Muscle layer of duodenum (tissue), 2 donors: ENCODE results near the gene ELOVL3.

Source experiments
- H3K27ac ChIP-seq: one replicate; pipeline ENCODE4 v1.7.0; 2013; ENCODE audit warnings: mild to moderate bottlenecking, low read length
- H3K27me3 ChIP-seq: one replicate; pipeline ENCODE4 v1.7.0; 2013; ENCODE audit warnings: low read depth, mild to moderate bottlenecking, control low read depth, low read length
- H3K36me3 ChIP-seq, 2 donors: one replicate each; pipeline ENCODE4 v1.7.0; 2013; ENCODE audit warnings: low read length in 2 of 2, control low read depth in 1 of 2, mild to moderate bottlenecking in 1 of 2; ENCODE audit not compliant: insufficient read depth in 2 of 2, control insufficient read depth in 1 of 2
- H3K4me1 ChIP-seq, 2 donors: one replicate each; pipeline ENCODE4 v1.7.0; 2013; ENCODE audit warnings: low read length in 2 of 2, mild to moderate bottlenecking in 2 of 2, control low read depth in 1 of 2, moderate library complexity in 1 of 2; ENCODE audit not compliant: insufficient read depth in 2 of 2, control insufficient read depth in 1 of 2
- H3K4me3 ChIP-seq, 2 donors: one replicate each; pipeline ENCODE4 v1.7.0; 2013; ENCODE audit warnings: low read length in 2 of 2, low read depth in 1 of 2, mild to moderate bottlenecking in 1 of 2
- H3K9me3 ChIP-seq, 2 donors: one replicate each; pipeline ENCODE4 v1.7.0; 2013; ENCODE audit warnings: low read length in 2 of 2, control low read depth in 1 of 2, mild to moderate bottlenecking in 1 of 2; ENCODE audit not compliant: control insufficient read depth in 1 of 2
- donor health status: healthy.

ELOVL3 gene

DNA sequence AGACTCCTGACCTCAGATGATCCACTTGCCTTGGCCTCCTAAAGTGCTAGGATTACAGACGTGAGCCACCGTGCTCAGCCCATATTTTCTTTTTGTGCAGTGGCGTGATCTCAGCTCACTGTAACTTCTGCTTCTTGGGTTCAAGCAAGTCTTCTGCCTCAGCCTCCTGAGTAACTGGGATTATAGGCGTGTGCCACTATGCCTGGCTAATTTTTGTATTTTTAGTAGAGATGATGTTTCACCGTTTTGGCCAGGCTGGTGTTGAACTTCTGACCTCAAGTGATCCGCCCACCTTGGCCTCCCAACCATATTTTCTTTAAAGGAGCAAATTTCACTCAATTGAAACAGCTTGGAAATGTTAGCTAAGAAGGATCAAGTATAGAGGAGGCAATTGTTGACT, 35.7 kb downstream of the ELOVL3 start:
- peaks cover 0 to 14% of the 10 kb centered on the region in 2 donors for H3K4me1 ChIP-seq
- H3K9me3 ChIP-seq: no peaks in the 10 kb centered on the region
- peaks cover 15 to 33% of the 10 kb centered on the region in 2 donors for H3K36me3 ChIP-seq
- H3K27ac ChIP-seq: no peak overlapping the region
- H3K27me3 ChIP-seq: no peaks in the 10 kb centered on the region
- H3K4me3 ChIP-seq: no peak overlapping the region

- peaks cover 15 to 33% of the 10 kb centered on the region in 2 donors for H3K36me3 ChIP-seq
These were observed 36.8 kb downstream of the ELOVL3 start for GRCh38 chr10:102262744-102263370.

DNA sequence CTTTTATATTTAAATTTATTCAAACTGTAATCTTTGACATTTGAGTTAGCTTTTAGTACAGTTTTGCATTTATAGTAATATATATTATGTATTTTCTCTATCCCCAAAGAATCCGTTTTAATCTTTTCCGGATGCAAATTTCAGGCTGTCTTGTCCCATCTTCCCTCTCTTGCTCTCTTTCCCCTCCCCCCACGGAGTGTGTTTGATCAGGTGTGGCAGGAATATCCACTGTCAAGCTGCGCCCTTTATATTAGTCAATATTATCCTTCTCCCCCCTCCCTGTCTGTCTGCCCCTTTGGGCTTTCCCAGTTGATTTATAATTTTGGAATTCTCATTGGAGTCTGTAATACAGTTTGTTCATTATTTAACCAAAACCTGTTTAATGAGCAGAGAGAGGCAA, 38.3 kb downstream of the ELOVL3 start:
- H3K4me1 ChIP-seq: peaks cover 14 to 30% of the 10 kb centered on the region in 2 donors
- H3K4me3 ChIP-seq: no peak overlapping the region
- H3K27ac ChIP-seq: no peak overlapping the region
- no peaks in the 10 kb centered on the region for H3K9me3 ChIP-seq
- peaks cover 10 to 27% of the 10 kb centered on the region in 2 donors for H3K36me3 ChIP-seq
- H3K27me3 ChIP-seq: no peaks in the 10 kb centered on the region

More at GRCh38 chr10:102262744-102263370, 36.8 kb downstream of the ELOVL3 start:
- Histone ChIP-seq H3K9me3 (no peaks in the 10 kb centered on the region), H3K4me1 (peaks cover under 1 to 20% of the 10 kb centered on the region in 2 donors), H3K27ac (no peak overlapping the region), H3K27me3 (no peaks in the 10 kb centered on the region), H3K4me3 (no peak overlapping the region)

DNA sequence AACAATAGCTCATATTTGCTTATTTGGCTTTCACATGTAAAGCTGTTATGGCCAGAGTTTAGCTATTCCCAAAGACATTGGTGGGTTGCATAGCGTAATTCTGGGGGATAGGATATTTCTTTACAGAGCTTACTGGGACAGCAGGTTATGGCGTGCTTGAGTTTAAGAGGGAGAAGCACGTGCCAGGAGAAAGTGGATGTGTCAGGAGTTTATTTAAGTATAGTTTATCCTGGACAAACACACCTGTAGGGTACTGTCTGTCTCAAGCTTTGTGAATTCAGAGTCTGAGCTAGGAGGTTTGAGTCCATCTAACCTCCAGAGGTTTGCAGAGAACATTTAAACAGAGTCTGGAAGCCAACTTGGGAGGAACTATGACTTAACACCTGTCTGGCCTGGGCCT, 40.6 kb downstream of the ELOVL3 start:
- Histone ChIP-seq H3K4me3 (no peak overlapping the region), H3K9me3 (no peaks in the 10 kb centered on the region), H3K27ac (no peak overlapping the region), H3K4me1 (peaks cover 14 to 28% of the 10 kb centered on the region in 2 donors), H3K27me3 (no peaks in the 10 kb centered on the region), H3K36me3 (peaks cover 0 to 11% of the 10 kb centered on the region in 2 donors)

DNA sequence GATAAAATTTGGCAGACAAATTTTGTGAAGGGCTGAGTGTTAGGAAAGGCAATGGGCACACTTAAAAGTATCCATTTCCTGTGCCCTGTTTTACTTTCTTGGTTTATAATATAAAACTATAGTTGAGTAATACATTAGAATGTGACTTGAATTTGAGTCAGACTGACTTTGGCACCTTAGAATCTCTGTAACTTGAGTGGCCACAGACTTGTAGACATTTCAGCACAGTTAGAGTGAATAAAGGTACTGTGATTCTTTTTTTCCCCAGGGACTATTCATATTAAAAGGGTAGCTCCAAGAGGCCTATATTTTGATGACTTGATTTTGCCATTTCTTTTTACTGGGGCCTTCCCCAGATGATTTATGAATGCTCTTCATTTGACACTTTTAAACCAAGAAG, 41.6 kb downstream of the ELOVL3 start:
- Histone ChIP-seq H3K4me1 (peaks cover 14 to 18% of the 10 kb centered on the region in 2 donors), H3K9me3 (no peaks in the 10 kb centered on the region), H3K4me3 (no peak overlapping the region), H3K27ac (no peak overlapping the region), H3K27me3 (no peaks in the 10 kb centered on the region), H3K36me3 (peaks cover 0 to 6% of the 10 kb centered on the region in 2 donors)

GRCh38 chr10:102268375-102268888, 42.3 kb downstream of the ELOVL3 start:
- peaks cover 14 to 15% of the 10 kb centered on the region in 2 donors for H3K4me1 ChIP-seq
- peaks cover 0 to 6% of the 10 kb centered on the region in 2 donors for H3K36me3 ChIP-seq
- H3K4me3 ChIP-seq: no peak overlapping the region
- H3K27ac ChIP-seq: no peak overlapping the region
- H3K27me3 ChIP-seq: no peaks in the 10 kb centered on the region
- no peaks in the 10 kb centered on the region for H3K9me3 ChIP-seq

- Histone ChIP-seq H3K27ac (no peak overlapping the region), H3K4me1 (peaks cover 14 to 15% of the 10 kb centered on the region in 2 donors)
These were observed 42.9 kb downstream of the ELOVL3 start for GRCh38 chr10:102269017-102269416.

GRCh38 chr10:102274062-102274461, 48.0 kb downstream of the ELOVL3 start:
- Histone ChIP-seq H3K4me1 (peaks cover 0 to 2% of the 10 kb centered on the region in 2 donors), H3K4me3 (no peak overlapping the region), H3K27me3 (no peaks in the 10 kb centered on the region), H3K36me3 (no peaks in the 10 kb centered on the region), H3K27ac (no peak overlapping the region), H3K9me3 (no peaks in the 10 kb centered on the region)

More at GRCh38 chr10:102269017-102269416, 42.9 kb downstream of the ELOVL3 start:
- Histone ChIP-seq H3K36me3 (peaks cover 0 to 6% of the 10 kb centered on the region in 2 donors), H3K27me3 (no peaks in the 10 kb centered on the region), H3K4me3 (no peak overlapping the region), H3K9me3 (no peaks in the 10 kb centered on the region)

GRCh38 chr10:102275343-102275742, 49.2 kb downstream of the ELOVL3 start:
- no peaks in the 10 kb centered on the region for H3K27me3 ChIP-seq
- peaks cover 3 to 5% of the 10 kb centered on the region in 2 donors for H3K4me1 ChIP-seq
- no peak overlapping the region for H3K4me3 ChIP-seq
- H3K36me3 ChIP-seq: no peaks in the 10 kb centered on the region
- no peaks in the 10 kb centered on the region for H3K9me3 ChIP-seq
- H3K27ac ChIP-seq: no peak overlapping the region

DNA sequence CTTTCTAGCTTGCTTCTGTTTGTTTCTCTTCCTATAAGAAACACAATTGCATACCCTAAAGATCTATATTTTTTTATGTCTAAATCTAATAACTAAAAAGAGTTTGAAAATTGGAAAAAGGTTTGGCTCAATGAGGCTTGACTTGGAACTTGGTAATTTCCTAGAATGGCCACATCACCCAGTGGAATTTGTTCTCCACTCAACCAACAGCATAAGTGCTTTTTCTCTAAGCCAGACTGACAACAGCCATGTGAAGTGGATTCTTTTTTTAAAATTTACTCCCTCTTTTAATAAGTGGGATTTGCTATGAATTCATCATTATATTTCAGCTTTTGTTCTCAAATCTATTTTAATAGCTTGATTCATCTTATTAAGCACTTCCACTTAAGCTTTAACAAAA, 53.0 kb downstream of the ELOVL3 start:
- Histone ChIP-seq H3K27ac (no peak overlapping the region), H3K36me3 (no peaks in the 10 kb centered on the region), H3K4me1 (peaks cover 7 to 22% of the 10 kb centered on the region in 2 donors), H3K27me3 (no peaks in the 10 kb centered on the region), H3K9me3 (no peaks in the 10 kb centered on the region), H3K4me3 (no peak overlapping the region)
